ACHN (cell line): Measurements from ENCODE around the gene DLGAP1.

ENCODE experiments used
- DNase-seq: peaks from one replicate; pipeline ENCODE4 v3.0.0-alpha.2; 2015
- in situ Hi-C: cut with HindIII; loops from 2 replicates; pipeline ENCODE4 v1.10.0; 2017; ENCODE audit warnings: low sequenced_read_pairs, low pct_ligation_motif_present, low pct_unique_long_range_greater_than_20kb

DLGAP1 gene

GRCh38 chr18:3634250-3634939 is 820.7 kb downstream of the DLGAP1 start:
- DNase-seq = no peak
- in situ Hi-C loops = no loop called here

GRCh38 chr18:3631887-3632286 is 823.2 kb downstream of the DLGAP1 start:
- in situ Hi-C loops = no loop called here
- no peak for DNase-seq

GRCh38 chr18:3626929-3627458 is 828.1 kb downstream of the DLGAP1 start:
- DNase-seq = no peak
- in situ Hi-C loops = no loop called here

- DNase-seq = peak; percentile 20
- in situ Hi-C loops = no loop called here
Observed at GRCh38 chr18:3625742-3626091, 829.4 kb downstream of the DLGAP1 start.

- peak; percentile 96 for DNase-seq
- in situ Hi-C loops = no loop called here
Observed at GRCh38 chr18:3624935-3625741, 830.0 kb downstream of the DLGAP1 start.

GRCh38 chr18:3624546-3624934 is 830.6 kb downstream of the DLGAP1 start:
- in situ Hi-C loops = no loop called here
- no peak for DNase-seq

GRCh38 chr18:3623769-3624545 is 831.1 kb downstream of the DLGAP1 start:
- DNase-seq = peak; percentile 96
- in situ Hi-C loops = no loop called here

- DNase-seq = no peak
- in situ Hi-C loops = no loop called here
Observed at GRCh38 chr18:3620146-3621119, 834.7 kb downstream of the DLGAP1 start.

GRCh38 chr18:3619746-3620145 is 835.4 kb downstream of the DLGAP1 start:
- in situ Hi-C loops = no loop called here

GRCh38 chr18:3619222-3619621 is 835.9 kb downstream of the DLGAP1 start:
- no peak for DNase-seq
- in situ Hi-C loops = no loop called here

More at GRCh38 chr18:3619746-3620145, 835.4 kb downstream of the DLGAP1 start:
- DNase-seq = no peak

- in situ Hi-C loops = no loop called here
- no peak for DNase-seq
Observed at GRCh38 chr18:3616744-3617143, 838.4 kb downstream of the DLGAP1 start.

GRCh38 chr18:3616142-3616541 is 839.0 kb downstream of the DLGAP1 start:
- DNase-seq = no peak
- in situ Hi-C loops = no loop called here

- in situ Hi-C loops = no loop called here
- DNase-seq = no peak
Observed at GRCh38 chr18:3615374-3615985, 839.6 kb downstream of the DLGAP1 start.

GRCh38 chr18:3612315-3612714 is 842.8 kb downstream of the DLGAP1 start:
- in situ Hi-C loops = no loop called here
- DNase-seq = no peak

- in situ Hi-C loops = no loop called here
- no peak for DNase-seq
Observed at GRCh38 chr18:3611313-3612090, 843.6 kb downstream of the DLGAP1 start.

GRCh38 chr18:3610813-3611212 is 844.3 kb downstream of the DLGAP1 start:
- in situ Hi-C loops = no loop called here
- DNase-seq = no peak

GRCh38 chr18:3610188-3610708 is 844.9 kb downstream of the DLGAP1 start:
- in situ Hi-C loops = no loop called here

More at GRCh38 chr18:3610188-3610708, 844.9 kb downstream of the DLGAP1 start:
- no peak for DNase-seq
